ENCODE data around the gene PLIN1.
A peak's percentile ranks its signal among the peaks of the same experiment; 100 is the strongest.
"Not testable (repeated sequence)": the region's sequence is repeated elsewhere in the genome, so short reads cannot be mapped to it uniquely, and the experiment has no call there.

The PLIN1 gene

GRCh38 chr15:89679212-89679611, at the start of gene PLIN1:
TSS of gene PLIN1 (minus strand) at chr15:89679367. CDS start at chr15:89677489, 1,878 bp downstream.
- DNase-seq, result no peak

GRCh38 chr15:89728254-89728653, 49.1 kb upstream of the PLIN1 start:
- no peak for DNase-seq

- no peak for DNase-seq
These were observed 45.9 kb upstream of the PLIN1 start for GRCh38 chr15:89725064-89725463.

- DNase-seq, result no peak
These were observed 45.5 kb upstream of the PLIN1 start for GRCh38 chr15:89724621-89725020.

- DNase-seq, result no peak
These were observed 43.9 kb upstream of the PLIN1 start for GRCh38 chr15:89723031-89723430.

GRCh38 chr15:89714775-89715174, 35.6 kb upstream of the PLIN1 start:
- DNase-seq, result no peak

GRCh38 chr15:89707577-89707976, 28.4 kb upstream of the PLIN1 start:
- DNase-seq, result no peak

- DNase-seq, result no peak
These were observed 25.2 kb upstream of the PLIN1 start for GRCh38 chr15:89704411-89704810.

- DNase-seq, result no peak
These were observed 16.0 kb upstream of the PLIN1 start for GRCh38 chr15:89695198-89695597.

GRCh38 chr15:89693696-89694095, 14.5 kb upstream of the PLIN1 start:
- no peak for DNase-seq

GRCh38 chr15:89693091-89693490, 13.9 kb upstream of the PLIN1 start:
- DNase-seq, result no peak

GRCh38 chr15:89690276-89691218, 11.4 kb upstream of the PLIN1 start, which contains the start of the genes PEX11A and WDR93:
TSS of gene PEX11A (minus strand) at chr15:89690754. CDS start at chr15:89690632, 122 bp downstream.
TSS of gene WDR93 (plus strand) at chr15:89690811. CDS start at chr15:89701747, 10,936 bp downstream.
- peak; percentile 83 for DNase-seq

- DNase-seq, result not testable (repeated sequence)
These were observed 10.7 kb upstream of the PLIN1 start for GRCh38 chr15:89689930-89690275.

GRCh38 chr15:89686522-89686921, 7.4 kb upstream of the PLIN1 start:
- no peak for DNase-seq

- DNase-seq, result no peak
These were observed 6.8 kb upstream of the PLIN1 start for GRCh38 chr15:89685995-89686394.

- no peak for DNase-seq
These were observed 2.0 kb upstream of the PLIN1 start for GRCh38 chr15:89681146-89681545.

- DNase-seq, result no peak
These were observed 1.2 kb upstream of the PLIN1 start for GRCh38 chr15:89680282-89680873.

- no peak for DNase-seq
These were observed 1.8 kb downstream of the PLIN1 start for GRCh38 chr15:89677381-89677780.

GRCh38 chr15:89675606-89676005, 3.6 kb downstream of the PLIN1 start:
- DNase-seq, result no peak

GRCh38 chr15:89674526-89674925, 4.6 kb downstream of the PLIN1 start:
- no peak for DNase-seq

GRCh38 chr15:89673165-89673512, 6.0 kb downstream of the PLIN1 start:
- DNase-seq, result peak; percentile 31

- no peak for DNase-seq
These were observed 6.7 kb downstream of the PLIN1 start for GRCh38 chr15:89672221-89673164.

- DNase-seq, result no peak
These were observed 7.5 kb downstream of the PLIN1 start for GRCh38 chr15:89671687-89672086.
